Heart right ventricle (tissue), 16 donors: ENCODE data around the gene CYB561D1. TPM values are rescaled to one million over a fixed set of nuclear protein-coding genes. Genes with fewer than 3 reads are reported as not detected.
A peak's percentile ranks its signal among the peaks of the same experiment; 100 is the strongest.
"Not testable (repeated sequence)": the region's sequence is repeated elsewhere in the genome, so short reads cannot be mapped to it uniquely, and the experiment has no call there.

Experiments
- ATAC-seq, 8 donors: fragments of 200-7000 bp; cut with Tn5 transposase; one replicate each; pipeline ENCODE4 v1.9.1; 2020; ENCODE audit warnings: mild to moderate bottlenecking in 8 of 8, moderate library complexity in 8 of 8, moderate number of reproducible peaks in 1 of 8
- DNase-seq, 2 donors: peaks; one replicate each; pipeline ENCODE4 v3.0.0-alpha.2; 2020
- H3K27ac ChIP-seq, 10 donors: fragments of 200-600 bp; sonication (generic) in 2 of 10; one replicate each; pipeline versions ENCODE4 v1.5.0 to v1.8.0; 2020 to 2022; ENCODE audit warnings: mild to moderate bottlenecking in 3 of 10
- H3K27me3 ChIP-seq, 7 donors: fragments of 200-600 bp; one replicate each; pipeline ENCODE4 v1.8.0; 2021 to 2022; ENCODE audit warnings: mild to moderate bottlenecking in 2 of 7
- H3K36me3 ChIP-seq, 9 donors: fragments of 200-600 bp; sonication (generic) in 1 of 9; one replicate each; pipeline versions ENCODE4 v1.5.0 to v1.8.0; 2020 to 2022; ENCODE audit warnings: mild to moderate bottlenecking in 2 of 9
- H3K4me1 ChIP-seq, 9 donors: fragments of 200-600 bp; sonication (generic) in 1 of 9; one replicate each; pipeline versions ENCODE4 v1.5.0 to v1.8.0; 2020 to 2022; ENCODE audit warnings: mild to moderate bottlenecking in 4 of 9
- H3K4me3 ChIP-seq, 10 donors: fragments of 200-600 bp; sonication (generic) in 2 of 10; one replicate each; pipeline versions ENCODE4 v1.5.0 to v1.8.0; 2020 to 2022; ENCODE audit warnings: mild to moderate bottlenecking in 7 of 10, moderate library complexity in 2 of 10
- H3K9me3 ChIP-seq, 11 donors: fragments of 200-600 bp in 10 of 11; sonication (generic) in 2 of 11; one replicate each; pipeline versions ENCODE4 v1.5.0 to v1.8.0; 2013 to 2022; ENCODE audit warnings: mild to moderate bottlenecking in 2 of 11, control low read depth in 1 of 11, moderate library complexity in 1 of 11
- WGBS, 2 donors: extraction: QIAGEN DNeasy Blood & Tissue Kit; methylation state at CpG; one replicate each; pipeline ENCODE4 v1.1.7; 2013; ENCODE audit warnings: inconsistent platforms in 1 of 2; 5-methylcytosine and 5-hydroxymethylcytosine counted together
- intact Hi-C, 10 donors: fragments of 100-400 bp; cut with DNase I; formaldehyde crosslinking; loops; one replicate each; pipeline versions ENCODE4 v1.11.1 to v1.14.2; 2022
- long read RNA-seq, 3 donors: library from polyadenylated mRNA; unstranded; transcript quantifications; one replicate each; pipeline ENCODE4 v2.0.0, GENCODE V29; 2020 to 2021
- polyA plus RNA-seq, 2 donors: library from polyadenylated mRNA; stranded (reverse); fragments of 200-250 nt; gene quantifications; one replicate each; pipeline ENCODE4 v1.2.3, GENCODE V29; 2013
- total RNA-seq, 10 donors: library from RNA; stranded (reverse); fragmentation: NEBNext Ultra II Directional in 3 of 10; extraction: Animal tissue kit (Norgen Biotek cat#: 25700) in 3 of 10; gene quantifications; one replicate each; pipeline versions ENCODE4 v1.2.1 to v1.2.4, GENCODE V29; 2021 to 2023
- TF ChIP-seq, protein P1 (sequence below), 9 donors: fragments of 200-600 bp; sonication (generic) in 2 of 9; IDR thresholded peaks; one replicate each; pipeline versions ENCODE4 v1.5.0 to v1.8.0; 2021 to 2022; ENCODE audit warnings: antibody characterized with exemption in 9 of 9, mild to moderate bottlenecking in 5 of 9, moderate library complexity in 1 of 9
- donor health status: Arrhythmogenic right ventricular cardiomyopathy.
- donor health status: ischemic (EF 13 %, LVEDD 7.1; RV severe dilation, severe dysfunction).
- donor health status: healthy with polysubstance abuse.
- donor health status: DM: no; HTN: yes; CAD: no.
- donor health status: DM: no; HTN: no; CAD: no.
- donor health status: ischemic (EF 25% LVEDD 6.9; RV normal size, moderate dysfunction).
- donor health status: ischemic (EF 25% LVEDD 5.7; RV mildly dilated, moderate dysfunction).
- donor health status: healthy.
- donor health status: DM: yes; HTN: yes; CAD: no.
- donor health status: Ischemic cardiomyopathy.
- donor health status: ischemic (EF 35%, LVEDD 5.7; RV mildly dilated, moderate dysfunction).
- donor health status: nonischemic (EF 11% LVEDD 7.7; RV severe dilation, severe dysfunction).
- donor health status: DM: yes; HTN: yes; CAD: no.
- donor health status: PGD.
- donor health status: ischemic (EF 29% LVEDD 5.4; RV normal size, mild dysfunction).
- donor health status: nonischemic (EF 23%, LVEDD 6.1; RV moderate dilation, normal function).

Gene CYB561D1, protein sequence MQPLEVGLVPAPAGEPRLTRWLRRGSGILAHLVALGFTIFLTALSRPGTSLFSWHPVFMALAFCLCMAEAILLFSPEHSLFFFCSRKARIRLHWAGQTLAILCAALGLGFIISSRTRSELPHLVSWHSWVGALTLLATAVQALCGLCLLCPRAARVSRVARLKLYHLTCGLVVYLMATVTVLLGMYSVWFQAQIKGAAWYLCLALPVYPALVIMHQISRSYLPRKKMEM
- total RNA-seq (1 to 10 TPM; 3.3 to 7.6 (median 4.5) TPM), polyA plus RNA-seq (1 to 10 TPM; 3.0 to 3.6 TPM)
- long read RNA-seq, donor 1 = 0 reads
- long read RNA-seq, donor 2, partial matches to known transcripts = 0 of 3 reads
- long read RNA-seq, donor 2, other reads (novel, unspliced or antisense) = 3 of 3 reads
- long read RNA-seq, donor 3, full-length matches to known transcripts = 1 of 3 reads
- long read RNA-seq, donor 3, partial matches to known transcripts = 0 of 3 reads
- long read RNA-seq, donor 3, other reads (novel, unspliced or antisense) = 2 of 3 reads

DNA sequence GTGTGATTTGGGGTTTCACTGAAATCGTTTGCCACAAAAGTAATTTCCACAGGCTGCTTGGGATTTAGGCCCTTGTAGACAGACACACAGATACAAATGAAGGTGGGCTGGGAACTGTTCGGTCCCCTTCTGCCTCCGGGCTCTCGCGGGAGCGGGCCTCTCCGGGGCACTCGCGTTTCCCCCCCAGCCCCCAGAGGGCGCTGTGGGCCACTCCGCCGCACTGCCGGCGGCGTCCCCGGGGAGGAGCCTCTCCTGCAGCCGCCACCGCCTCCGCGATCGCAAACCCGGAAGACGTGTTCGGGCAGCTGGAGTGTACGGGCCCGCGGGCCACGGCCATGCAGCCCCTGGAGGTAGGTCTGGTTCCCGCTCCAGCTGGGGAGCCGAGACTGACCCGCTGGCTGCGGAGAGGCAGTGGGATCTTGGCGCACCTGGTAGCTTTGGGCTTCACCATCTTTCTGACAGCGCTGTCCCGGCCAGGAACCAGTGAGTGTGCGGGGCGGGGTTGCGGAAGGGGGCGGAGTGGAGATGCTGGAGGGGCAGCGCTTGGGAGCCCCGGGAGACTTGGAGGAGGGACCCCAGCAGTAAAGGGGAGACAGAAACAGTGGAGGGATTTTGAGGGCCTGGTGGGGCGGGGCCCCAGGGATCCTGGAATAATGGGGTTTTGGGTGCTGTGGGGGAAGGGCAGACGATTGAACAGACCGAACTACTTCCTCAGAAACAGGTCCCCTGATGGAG, at the start of gene CYB561D1:
CYB561D1 (plus strand) TSS at position 290 of the 735 bp plus-strand sequence; CDS start at position 336, 46 bp downstream.
- intact Hi-C loops = loop anchor here in 5 of 10 donors (1.0 to 2.0 kb wide), 2 partner anchors 38 to 39 kb away; no protein-coding TSS in a partner anchor
- H3K4me3 ChIP-seq = peak within 1 kb of the TSS; percentile 56 to 98 (median 86)
- 0 to 1% methylated on average over 44 of the region's 44 CpGs for WGBS, 2 donors
- H3K4me1 ChIP-seq = peaks cover 0 to 42% (median 21%) of the 10 kb centered on the region in 9 donors
- TF ChIP-seq, protein P1, sequence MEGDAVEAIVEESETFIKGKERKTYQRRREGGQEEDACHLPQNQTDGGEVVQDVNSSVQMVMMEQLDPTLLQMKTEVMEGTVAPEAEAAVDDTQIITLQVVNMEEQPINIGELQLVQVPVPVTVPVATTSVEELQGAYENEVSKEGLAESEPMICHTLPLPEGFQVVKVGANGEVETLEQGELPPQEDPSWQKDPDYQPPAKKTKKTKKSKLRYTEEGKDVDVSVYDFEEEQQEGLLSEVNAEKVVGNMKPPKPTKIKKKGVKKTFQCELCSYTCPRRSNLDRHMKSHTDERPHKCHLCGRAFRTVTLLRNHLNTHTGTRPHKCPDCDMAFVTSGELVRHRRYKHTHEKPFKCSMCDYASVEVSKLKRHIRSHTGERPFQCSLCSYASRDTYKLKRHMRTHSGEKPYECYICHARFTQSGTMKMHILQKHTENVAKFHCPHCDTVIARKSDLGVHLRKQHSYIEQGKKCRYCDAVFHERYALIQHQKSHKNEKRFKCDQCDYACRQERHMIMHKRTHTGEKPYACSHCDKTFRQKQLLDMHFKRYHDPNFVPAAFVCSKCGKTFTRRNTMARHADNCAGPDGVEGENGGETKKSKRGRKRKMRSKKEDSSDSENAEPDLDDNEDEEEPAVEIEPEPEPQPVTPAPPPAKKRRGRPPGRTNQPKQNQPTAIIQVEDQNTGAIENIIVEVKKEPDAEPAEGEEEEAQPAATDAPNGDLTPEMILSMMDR (IDR thresholded peaks at IDR 0.05) = peak; percentile 92 to 100 (median 97)
- H3K27me3 ChIP-seq = no peaks in the 10 kb centered on the region
- peak within 1 kb of the TSS in 9 of 10 donors; percentile 46 to 92 (median 79) for H3K27ac ChIP-seq
- ATAC-seq (peak; percentile 88 to 95 (median 93)), DNase-seq (peak; percentile 85 to 91)
- no peaks in the 10 kb centered on the region for H3K9me3 ChIP-seq
- peaks cover 0 to 44% (median 8%) of the 10 kb centered on the region in 9 donors for H3K36me3 ChIP-seq

DNA sequence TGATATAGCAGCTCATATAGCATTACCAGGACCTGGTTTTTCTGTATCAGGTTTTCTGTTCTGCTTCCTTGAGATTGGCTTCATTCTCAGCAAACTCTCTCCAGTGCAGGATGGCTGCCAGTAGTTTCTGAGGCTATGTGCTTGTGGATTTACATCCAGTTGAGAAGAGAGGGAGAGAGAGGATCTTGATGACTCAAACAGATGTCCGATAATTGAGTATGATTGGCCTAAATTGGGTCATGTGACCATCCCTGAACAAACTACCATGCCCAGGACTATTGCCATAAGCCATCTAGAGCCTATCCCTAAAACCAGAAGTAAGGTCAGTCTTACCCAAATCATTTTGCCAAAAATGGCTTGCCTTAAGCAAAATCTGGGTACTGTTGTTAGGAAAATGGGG, 49.5 kb upstream of the CYB561D1 start:
- ATAC-seq (no peak), DNase-seq (no peak)
- Histone ChIP-seq H3K27ac (no peak overlapping the region), H3K4me3 (no peak overlapping the region), H3K36me3 (no peaks in the 10 kb centered on the region), H3K27me3 (peaks cover 0 to 70% (median 21%) of the 10 kb centered on the region in 7 donors), H3K9me3 (no peaks in the 10 kb centered on the region), H3K4me1 (peaks cover 0 to 3% (median 0%) of the 10 kb centered on the region in 9 donors)
- 78 to 89% methylated on average over 1 of the region's 1 CpG for WGBS, 2 donors
- TF ChIP-seq, protein P1 (IDR thresholded peaks at IDR 0.05) = no peak
- intact Hi-C loops = no loop called here

DNA sequence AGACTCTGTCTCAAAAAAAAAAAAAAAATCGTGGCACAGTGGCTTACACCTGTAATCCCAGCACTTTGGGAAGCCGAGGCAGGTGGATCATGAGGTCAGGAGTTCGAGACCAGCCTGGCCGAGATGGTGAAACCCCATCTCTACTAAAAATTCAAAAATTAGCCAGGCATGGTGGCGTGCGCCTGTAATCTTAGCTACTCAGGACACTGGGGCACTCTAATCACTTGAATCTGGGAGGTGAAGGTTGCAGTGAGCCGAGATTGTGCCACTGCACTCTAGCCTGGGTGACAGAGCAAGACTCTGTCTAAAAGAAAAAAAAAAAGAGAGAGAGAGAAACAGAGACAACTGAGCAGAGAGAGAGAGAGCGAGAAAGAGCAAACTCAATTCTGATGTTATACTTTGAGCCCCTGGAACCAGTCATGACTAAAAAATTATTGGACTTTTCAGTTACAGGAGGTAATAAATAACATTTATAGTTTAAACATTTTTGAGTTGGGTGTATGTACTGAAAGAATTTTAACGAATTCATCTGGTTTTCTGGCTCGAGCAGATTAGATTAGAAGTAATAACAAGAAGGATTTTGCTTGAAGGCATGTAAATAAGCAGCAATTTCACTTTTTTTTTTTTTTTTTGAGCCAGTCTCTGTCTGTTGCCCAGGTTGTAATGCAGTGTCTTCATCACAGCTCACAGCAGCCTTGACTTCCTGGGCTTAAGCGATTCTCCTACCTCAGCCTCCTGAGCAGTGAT, 47.8 kb upstream of the CYB561D1 start:
- ATAC-seq, H3K36me3 ChIP-seq, H3K4me3 ChIP-seq, intact Hi-C loops, H3K4me1 ChIP-seq, H3K9me3 ChIP-seq, H3K27ac ChIP-seq, DNase-seq: not testable (repeated sequence)
- peaks cover 0 to 79% (median 26%) of the 10 kb centered on the region in 7 donors for H3K27me3 ChIP-seq
- 73 to 78% methylated on average over 11 of the region's 11 CpGs for WGBS, 2 donors

DNA sequence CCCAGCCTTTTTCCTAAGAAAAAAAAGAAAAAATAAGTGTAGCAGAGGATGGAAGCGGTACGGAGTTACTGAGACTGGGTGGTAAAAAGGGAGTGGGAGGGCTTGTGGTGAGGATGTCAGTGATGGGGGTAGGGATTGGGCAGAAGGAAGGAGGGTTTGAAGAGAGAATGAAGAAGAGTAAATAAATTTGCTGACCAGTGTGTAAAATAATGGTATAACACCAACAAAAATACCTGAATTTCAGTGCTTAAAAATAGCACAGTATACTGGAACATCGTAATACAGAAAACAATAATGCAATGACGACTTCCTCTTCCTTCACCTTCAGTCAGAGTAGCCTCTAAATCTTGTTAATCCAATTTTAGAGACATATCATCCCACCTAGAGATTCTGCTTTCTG, 46.4 kb upstream of the CYB561D1 start:
- 63 to 67% methylated on average over 4 of the region's 4 CpGs for WGBS, 2 donors
- H3K4me1 ChIP-seq = no peaks in the 10 kb centered on the region
- ATAC-seq (no peak), DNase-seq (no peak)
- H3K27me3 ChIP-seq = peaks cover 0 to 69% (median 26%) of the 10 kb centered on the region in 7 donors
- H3K36me3 ChIP-seq = no peaks in the 10 kb centered on the region
- intact Hi-C loops = no loop called here
- H3K27ac ChIP-seq = no peak overlapping the region
- H3K4me3 ChIP-seq = no peak overlapping the region
- TF ChIP-seq, protein P1 (IDR thresholded peaks at IDR 0.05) = no peak
- H3K9me3 ChIP-seq = no peaks in the 10 kb centered on the region
